Measurements from ENCODE around the gene ACVR2A. TPM values are rescaled to one million over a fixed set of nuclear protein-coding genes. Genes with fewer than 3 reads are reported as not detected.
A peak's percentile ranks its signal among the peaks of the same experiment; 100 is the strongest.

ACVR2A gene
- total RNA-seq, 1 experiment from 2014 or later, result 9.4 TPM

DNA sequence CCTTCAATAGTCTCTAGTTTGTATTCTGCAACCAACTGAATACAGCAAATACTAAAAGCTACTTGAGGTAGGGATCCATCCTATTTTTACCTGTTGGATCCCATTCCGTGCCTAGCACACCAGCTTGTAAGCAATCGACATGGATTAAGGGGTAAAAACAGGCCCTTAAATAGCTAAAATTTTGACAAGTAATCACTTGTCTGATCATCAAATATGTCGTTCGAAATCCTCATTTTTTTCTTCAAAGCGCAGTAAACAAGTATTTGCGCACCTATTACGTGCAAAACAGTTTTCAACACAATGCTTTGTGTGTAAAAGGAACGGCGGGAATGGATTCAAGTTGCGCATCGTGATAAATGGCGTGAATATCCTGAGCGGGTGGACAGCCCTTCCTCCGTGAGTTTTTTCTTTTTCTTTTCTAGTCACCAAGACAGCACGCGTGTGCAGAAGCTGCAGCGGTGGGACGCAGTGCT lies 1.4 kb upstream of the ACVR2A start:
- intact Hi-C loops (cut with micrococcal nuclease), result no loop called here
- ATAC-seq (no peak), DNase-seq (ENCODE audit: low read depth, low spot score) (no peak)
- ChIA-PET POLR2A (no interaction called here), CTCF (no interaction called here), RAD21 (ENCODE audit: low non-redundant PET in 1 of 2, low total read pairs in 2 of 2, uncharacterized antibody in 2 of 2, unreplicated experiment in 2 of 2) (no interaction called here)
- Histone ChIP-seq H3K4me3 (replicated peaks in 1 of 2; ENCODE audit: low read depth in 1 of 2, low read length in 2 of 2) (peak overlapping the region; percentile 70 to 80), H3K9me2 (ENCODE audit: insufficient read depth) (no peaks in the 10 kb centered on the region), H3K9ac (ENCODE audit: low read length) (peak overlapping the region; percentile 72), H2AFZ (ENCODE audit: low read depth, low read length, poor library complexity, severe bottlenecking) (no peak overlapping the region), H3K27ac (ENCODE audit: low read depth, low read length) (peak overlapping the region; percentile 84), H3K4me1 (ENCODE audit: control insufficient read depth in 1 of 2, insufficient read depth in 2 of 2, low read length in 2 of 2) (peaks cover 6 to 23% of the 10 kb centered on the region in 2 experiments; a peak in 2 of 4 replicates), H3K79me2 (ENCODE audit: insufficient read depth, low read length) (peaks cover 34% of the 10 kb centered on the region), H4K20me1 (ENCODE audit: insufficient read depth) (no peaks in the 10 kb centered on the region), H3K4me2 (ENCODE audit: low read length) (peak overlapping the region; percentile 84), H3K27me3 (ENCODE audit: insufficient read depth, low read length) (no peaks in the 10 kb centered on the region), H3K36me3 (ENCODE audit: control insufficient read depth in 1 of 2, insufficient read depth in 2 of 2, low read length in 2 of 2) (no peaks in the 10 kb centered on the region), H3K9me3 (ENCODE audit: control insufficient read depth in 1 of 2, insufficient read depth in 1 of 2, low read depth in 1 of 2, low read length in 2 of 2) (no peaks in the 10 kb centered on the region)
- no TSS peak for BruUV-seq (replicated peaks)
- TF ChIP-seq CEBPB (IDR thresholded peaks at IDR 0.05; ENCODE audit: low read depth) (no peak), EZH2 (IDR thresholded peaks at IDR 0.05) (no peak), CBX3 (IDR thresholded peaks at IDR 0.05; ENCODE audit: low read depth) (no peak), CTCF (IDR thresholded peaks at IDR 0.05 in 2 of 3, conservative IDR thresholded peaks at IDR 0.05 in 1 of 3; ENCODE audit: borderline replicate concordance in 1 of 3, insufficient read depth in 1 of 3, low read depth in 2 of 3, low read length in 2 of 3) (no peak), YY1 (IDR thresholded peaks at IDR 0.05; ENCODE audit: extremely low read depth, insufficient replicate concordance, low read depth, low read length) (no peak), POLR2AphosphoS5 (IDR thresholded peaks at IDR 0.05; ENCODE audit: low read depth, low read length) (no peak), ZFX (IDR thresholded peaks at IDR 0.05) (no peak)
- TF ChIP-seq, protein P1, sequence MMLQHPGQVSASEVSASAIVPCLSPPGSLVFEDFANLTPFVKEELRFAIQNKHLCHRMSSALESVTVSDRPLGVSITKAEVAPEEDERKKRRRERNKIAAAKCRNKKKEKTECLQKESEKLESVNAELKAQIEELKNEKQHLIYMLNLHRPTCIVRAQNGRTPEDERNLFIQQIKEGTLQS (IDR thresholded peaks at IDR 0.05), result no peak
